Raji (cell line): Measurements from ENCODE around the gene MBTPS2.

Experiments used
- POLR2A ChIP-seq: IDR thresholded peaks from 2 replicates; pipeline ENCODE4 v1.6.1; 2011; ENCODE audit warnings: low read depth, low read length, control low read depth; ENCODE audit not compliant: insufficient read depth

MBTPS2 gene

GRCh38 chrX:21911481-21911880 lies 72.1 kb downstream of the MBTPS2 start:
- TF ChIP-seq POLR2A: no peak

GRCh38 chrX:21912220-21912619 lies 72.8 kb downstream of the MBTPS2 start:
- no peak for TF ChIP-seq POLR2A

- TF ChIP-seq POLR2A: no peak
Observed at GRCh38 chrX:21912989-21913388, 73.6 kb downstream of the MBTPS2 start.

GRCh38 chrX:21926116-21926515 lies 86.7 kb downstream of the MBTPS2 start:
- TF ChIP-seq POLR2A: no peak

GRCh38 chrX:21926527-21927278 lies 87.3 kb downstream of the MBTPS2 start:
- no peak for TF ChIP-seq POLR2A

GRCh38 chrX:21929209-21929608 lies 89.8 kb downstream of the MBTPS2 start:
- TF ChIP-seq POLR2A: no peak

DNA sequence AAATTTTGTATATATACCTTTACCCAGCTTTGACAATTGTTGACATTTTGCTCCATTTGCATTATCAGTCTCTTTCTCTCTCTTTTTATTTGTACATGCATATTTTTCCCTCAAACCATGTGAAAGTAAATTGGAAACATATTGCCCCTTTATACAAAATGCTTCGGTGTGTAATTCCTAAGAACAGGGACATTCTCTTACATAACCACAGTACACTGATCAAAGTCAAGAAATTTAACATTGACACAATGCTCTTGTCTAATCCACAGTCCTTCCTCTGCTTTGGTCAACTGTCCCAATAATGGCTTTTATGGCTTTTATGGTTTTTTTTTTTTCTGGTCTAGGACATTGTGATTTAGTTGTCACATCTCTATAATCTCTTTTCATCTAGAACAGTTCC lies 91.6 kb downstream of the MBTPS2 start:
- no peak for TF ChIP-seq POLR2A

GRCh38 chrX:21932292-21933002 lies 93.0 kb downstream of the MBTPS2 start:
- TF ChIP-seq POLR2A: no peak

GRCh38 chrX:21933077-21933476 lies 93.7 kb downstream of the MBTPS2 start:
- no peak for TF ChIP-seq POLR2A

GRCh38 chrX:21934414-21934813 lies 95.0 kb downstream of the MBTPS2 start:
- no peak for TF ChIP-seq POLR2A
